Mammary epithelial cell (primary cell): ENCODE measurements around the gene VSIG10L.

Experiments used
- CTCF ChIP-seq, 2 donors: IDR thresholded peaks in 1 of 2; conservative IDR thresholded peaks in 1 of 2; 2 replicates each; pipeline ENCODE4 v1.5.1; 2011 to 2012; ENCODE audit warnings: inconsistent platforms in 2 of 2, low read length in 2 of 2, mild to moderate bottlenecking in 2 of 2, control low read depth in 1 of 2, low read depth in 1 of 2; ENCODE audit not compliant: insufficient read depth in 1 of 2; ENCODE audit errors: extremely low read depth in 1 of 2
- EZH2 ChIP-seq: IDR thresholded peaks from 2 replicates; pipeline ENCODE4 v1.6.1; 2012; ENCODE audit warnings: low read length, inconsistent platforms, borderline replicate concordance

- TF ChIP-seq CTCF (conservative IDR thresholded peaks at IDR 0.05 in 1 of 2, IDR thresholded peaks at IDR 0.05 in 1 of 2; ENCODE audit: extremely low read depth in 1 of 2, insufficient read depth in 1 of 2, low read depth in 1 of 2, low read length in 2 of 2) (no peak), EZH2 (no peak)
Observed at GRCh38 chr19:51357952-51358351, 16.0 kb upstream of the VSIG10L start.
